ENCODE measurements around the gene FXR2.
A peak's percentile ranks its signal among the peaks of the same experiment; 100 is the strongest.

Gene FXR2

DNA sequence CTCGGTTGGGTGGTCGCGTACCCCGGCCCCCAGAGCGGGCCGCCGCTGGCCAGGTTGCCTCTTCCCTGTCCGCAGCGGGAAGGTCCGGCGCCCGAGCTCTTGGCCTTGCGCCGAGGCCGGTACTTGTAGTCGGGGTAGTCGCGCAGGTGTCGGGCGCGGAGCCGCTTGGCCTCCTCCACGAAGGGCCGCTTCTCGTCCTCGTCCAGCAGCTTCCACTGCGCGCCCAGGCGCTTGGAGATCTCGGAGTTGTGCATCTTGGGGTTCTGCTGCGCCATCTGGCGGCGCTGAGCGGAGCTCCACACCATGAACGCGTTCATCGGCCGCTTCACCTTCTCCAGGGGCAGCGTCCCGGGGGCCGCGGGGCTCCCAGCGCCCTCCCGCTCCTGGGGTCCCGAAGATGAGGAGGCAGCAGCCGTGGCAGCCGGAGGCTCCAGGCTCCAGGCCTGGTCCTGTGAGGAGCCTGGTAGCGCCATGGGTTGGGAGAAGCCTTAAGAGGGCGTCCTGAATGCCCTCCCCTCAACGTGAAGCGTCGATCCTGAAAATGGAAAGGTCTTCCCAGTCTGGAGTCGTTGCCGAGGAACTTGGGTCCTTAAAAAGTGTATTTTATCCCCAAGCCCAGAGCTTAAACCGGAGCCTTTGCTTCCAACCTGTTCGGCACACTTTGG lies 25.4 kb downstream of the FXR2 start:
- peak; percentile 51 to 57 for DNase-seq (ENCODE audit: low read depth in 2 of 2)

GRCh38 chr17:7588553-7589203 lies 26.0 kb downstream of the FXR2 start:
- no peak for DNase-seq (ENCODE audit: low read depth in 2 of 2)

DNA sequence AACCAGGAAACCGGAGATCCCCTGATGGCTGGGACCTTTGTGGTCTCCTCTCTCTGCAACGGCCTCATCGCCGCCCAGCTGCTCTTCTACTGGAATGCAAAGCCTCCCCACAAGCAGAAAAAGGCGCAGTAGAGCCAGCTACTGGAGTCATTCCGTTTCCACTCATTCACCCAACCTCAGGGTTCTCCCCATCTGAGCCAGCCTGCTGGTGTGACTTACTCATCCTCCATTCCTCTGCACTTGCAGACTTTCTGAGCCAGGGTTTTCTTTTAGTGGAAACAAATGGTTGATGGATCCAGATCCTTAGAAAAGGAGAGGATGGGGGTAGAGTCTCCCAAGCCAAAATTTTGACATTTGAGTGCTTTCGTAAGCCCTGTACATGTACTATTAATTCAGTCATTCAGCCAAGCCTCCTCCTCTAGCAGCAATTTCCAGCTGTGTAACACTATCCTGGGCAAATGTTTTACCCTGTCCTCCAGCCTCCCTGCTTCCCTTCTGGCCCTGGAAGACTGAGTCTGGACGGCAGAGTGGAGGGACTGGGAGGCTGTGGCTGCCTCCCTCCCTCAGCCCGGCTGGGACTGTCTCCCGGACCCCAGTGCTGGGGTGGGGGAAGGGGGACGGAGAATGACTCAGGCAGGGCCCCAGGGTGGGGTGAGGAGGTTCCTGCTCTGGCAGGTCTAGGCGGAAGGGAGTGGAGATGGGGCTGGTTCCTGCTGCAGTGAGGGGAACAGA lies 27.1 kb downstream of the FXR2 start:
- DNase-seq (ENCODE audit: low read depth in 2 of 2), result no peak

DNA sequence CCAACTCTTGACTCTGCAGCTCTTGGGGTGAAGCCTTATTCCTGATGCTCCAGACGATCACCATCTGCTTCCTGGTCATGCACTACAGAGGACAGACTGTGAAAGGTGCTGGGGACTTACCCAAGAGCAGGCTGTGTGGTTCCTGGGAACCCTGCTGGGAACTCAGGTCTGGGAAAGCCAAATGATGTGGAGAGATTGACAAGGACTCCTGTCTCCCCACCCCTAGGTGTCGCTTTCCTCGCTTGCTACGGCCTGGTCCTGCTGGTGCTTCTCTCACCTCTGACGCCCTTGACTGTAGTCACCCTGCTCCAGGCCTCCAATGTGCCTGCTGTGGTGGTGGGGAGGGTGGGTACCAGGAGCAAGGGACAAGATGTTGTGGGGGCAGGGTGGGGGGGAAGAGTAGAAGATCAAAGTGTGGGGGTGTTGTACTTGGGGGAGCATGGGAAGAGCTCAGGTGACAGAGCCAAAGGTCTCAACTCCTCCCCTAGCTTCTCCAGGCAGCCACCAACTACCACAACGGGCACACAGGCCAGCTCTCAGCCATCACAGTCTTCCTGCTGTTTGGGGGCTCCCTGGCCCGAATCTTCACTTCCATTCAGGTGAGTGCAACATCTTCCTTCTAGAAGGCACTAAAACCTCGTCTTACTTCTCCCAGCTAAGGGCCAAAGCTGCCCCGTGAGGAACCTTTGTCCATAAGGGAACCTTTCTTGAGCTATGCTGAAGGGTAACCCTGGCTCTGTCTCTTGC lies 27.9 kb downstream of the FXR2 start:
- no peak for DNase-seq (ENCODE audit: low read depth in 2 of 2)

DNA sequence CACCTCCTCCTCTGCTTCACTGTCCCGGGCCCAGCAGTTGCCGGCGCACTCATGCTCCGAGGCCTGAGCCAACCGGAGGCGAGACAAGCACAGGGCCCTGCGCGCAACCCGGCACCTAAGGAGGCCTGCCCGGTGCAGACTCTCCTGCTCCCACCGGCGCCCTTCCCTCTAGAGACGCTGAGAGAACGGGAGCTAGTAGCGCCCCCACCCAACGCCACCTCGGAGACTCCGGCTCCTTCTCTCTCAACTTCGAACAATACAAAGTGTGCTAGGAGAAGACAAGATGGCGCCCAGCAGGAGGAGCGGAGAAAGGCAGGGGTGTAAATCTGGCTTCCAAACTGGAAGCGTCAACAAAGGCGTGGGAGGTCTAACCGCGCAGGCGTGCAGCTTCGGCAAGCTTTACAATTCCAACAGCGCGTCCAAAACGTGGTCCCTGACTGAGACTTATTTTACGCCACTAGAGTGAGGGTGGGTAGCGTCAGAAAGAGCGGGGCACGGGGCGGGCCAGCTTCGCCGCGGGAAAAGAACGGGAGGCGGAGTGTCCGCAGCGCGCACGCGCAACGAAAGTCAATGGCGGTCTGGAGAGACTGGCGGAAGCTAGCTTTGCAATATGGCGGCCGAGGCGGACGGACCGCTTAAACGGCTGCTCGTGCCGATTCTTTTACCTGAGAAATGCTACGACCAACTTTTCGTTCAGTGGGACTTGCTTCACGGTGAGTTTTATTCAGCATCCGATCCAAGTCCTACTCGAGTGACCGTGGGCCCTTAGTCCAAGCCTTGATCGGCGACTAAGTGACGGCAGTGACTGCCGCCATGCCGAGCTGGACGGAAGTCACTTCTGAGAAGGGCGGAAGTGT lies 31.2 kb downstream of the FXR2 start, which contains the start of gene MPDU1:
MPDU1 (plus strand) TSS at position 600 of the 857 bp plus-strand sequence; CDS start at position 611, 11 bp downstream.
- peak; percentile 92 to 93 for DNase-seq (ENCODE audit: low read depth in 2 of 2)

DNA sequence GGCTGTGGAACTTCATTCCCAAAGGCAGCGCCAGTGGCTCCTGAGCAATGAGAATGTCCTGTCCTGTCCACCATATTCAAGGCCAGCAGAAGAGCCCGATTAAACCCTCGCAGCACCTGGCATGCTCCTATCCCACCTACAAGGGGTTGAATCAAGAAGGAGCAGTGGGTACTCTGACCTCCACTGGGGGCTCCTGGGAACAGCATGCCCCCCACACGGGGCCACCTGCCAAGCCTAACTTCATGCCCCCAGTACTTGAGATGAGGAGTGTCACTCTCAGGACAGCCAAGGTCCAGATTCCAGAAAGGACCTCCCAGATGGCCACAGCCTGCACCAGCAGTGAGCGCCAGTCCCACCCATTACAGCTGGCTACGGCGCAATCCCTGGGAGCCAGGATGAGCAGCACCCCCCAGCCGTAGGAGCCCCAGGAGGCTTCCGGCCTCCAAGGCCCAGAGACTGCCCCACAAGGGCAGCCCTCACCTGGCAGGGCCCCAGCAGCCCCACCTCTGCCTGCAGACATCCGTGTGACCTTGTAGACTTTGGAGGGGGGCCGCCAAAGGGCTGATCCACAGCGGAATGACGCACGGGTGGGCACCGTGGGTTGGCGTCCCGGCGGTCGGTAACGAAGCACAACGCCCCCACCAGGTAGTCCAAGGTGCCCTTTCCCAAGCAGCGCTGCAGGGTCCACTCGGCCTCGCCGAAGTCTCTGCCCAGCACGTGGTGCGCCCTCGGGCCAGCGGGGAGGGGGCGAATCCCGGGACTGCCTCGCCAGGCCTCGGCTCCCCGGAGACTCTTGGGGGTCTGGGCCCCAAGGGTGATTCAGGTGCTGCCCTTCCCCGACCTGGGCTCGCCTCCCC lies 32.1 kb downstream of the FXR2 start:
- DNase-seq (ENCODE audit: low read depth in 2 of 2), result no peak

- no peak for DNase-seq (ENCODE audit: low read depth in 2 of 2)
Observed at GRCh38 chr17:7580604-7581575, 33.8 kb downstream of the FXR2 start.

GRCh38 chr17:7579834-7580603 lies 34.7 kb downstream of the FXR2 start:
- peak in 1 of 2 donors; percentile 30 for DNase-seq (ENCODE audit: low read depth in 2 of 2)

DNA sequence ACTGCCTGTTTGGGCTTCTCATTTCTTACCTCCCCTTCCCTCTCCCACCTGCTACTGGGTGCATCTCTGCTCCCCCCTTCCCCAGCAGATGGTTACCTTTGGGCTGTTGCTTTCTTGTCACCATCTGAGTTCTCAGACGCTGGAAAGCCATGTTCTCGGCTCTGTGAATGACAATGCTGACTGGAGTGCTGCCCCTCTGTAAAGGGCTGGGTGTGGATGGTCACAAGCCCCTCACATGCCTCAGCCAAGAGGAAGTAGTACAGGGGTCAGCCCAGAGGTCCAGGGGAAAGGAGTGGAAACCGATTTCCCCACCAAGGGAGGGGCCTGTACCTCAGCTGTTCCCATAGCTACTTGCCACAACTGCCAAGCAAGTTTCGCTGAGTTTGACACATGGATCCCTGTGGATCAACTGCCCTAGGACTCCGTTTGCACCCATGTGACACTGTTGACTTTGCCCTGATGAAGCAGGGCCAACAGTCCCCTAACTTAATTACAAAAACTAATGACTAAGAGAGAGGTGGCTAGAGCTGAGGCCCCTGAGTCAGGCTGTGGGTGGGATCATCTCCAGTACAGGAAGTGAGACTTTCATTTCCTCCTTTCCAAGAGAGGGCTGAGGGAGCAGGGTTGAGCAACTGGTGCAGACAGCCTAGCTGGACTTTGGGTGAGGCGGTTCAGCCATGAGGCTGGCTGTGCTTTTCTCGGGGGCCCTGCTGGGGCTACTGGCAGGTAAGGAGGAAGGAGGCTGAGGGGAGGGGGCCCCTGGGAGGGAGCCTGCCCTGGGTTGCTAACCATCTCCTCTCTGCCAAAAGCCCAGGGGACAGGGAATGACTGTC lies 35.5 kb downstream of the FXR2 start, which contains the start of gene CD68:
CD68 (plus strand) TSS at position 638 of the 833 bp plus-strand sequence; CDS start at position 678, 40 bp downstream.
- DNase-seq (ENCODE audit: low read depth in 2 of 2), result peak; percentile 58 to 72

- DNase-seq (ENCODE audit: low read depth in 2 of 2), result no peak
Observed at GRCh38 chr17:7577327-7578199, 37.1 kb downstream of the FXR2 start.

DNA sequence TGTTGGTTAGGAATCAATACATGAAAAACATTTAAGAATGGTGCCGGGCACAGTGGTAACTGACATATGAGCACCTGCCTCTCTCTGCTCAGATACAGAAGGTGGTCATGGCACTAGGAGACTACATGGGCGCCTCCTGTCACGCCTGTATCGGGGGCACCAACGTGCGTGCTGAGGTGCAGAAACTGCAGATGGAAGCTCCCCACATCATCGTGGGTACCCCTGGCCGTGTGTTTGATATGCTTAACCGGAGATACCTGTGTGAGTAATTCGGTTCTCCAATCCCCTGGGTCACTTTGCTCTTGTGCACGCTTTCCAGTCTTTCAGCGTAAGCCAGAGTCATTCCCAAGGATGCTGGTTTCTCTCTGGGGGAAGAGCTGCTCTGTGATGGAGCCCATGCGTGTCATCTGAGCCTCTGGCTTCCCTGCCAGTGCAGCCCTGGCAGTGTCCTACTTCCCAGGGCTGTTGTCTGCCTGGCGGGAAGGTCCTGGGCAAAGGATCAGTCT lies 38.2 kb downstream of the FXR2 start:
- DNase-seq (ENCODE audit: low read depth in 2 of 2), result no peak

DNA sequence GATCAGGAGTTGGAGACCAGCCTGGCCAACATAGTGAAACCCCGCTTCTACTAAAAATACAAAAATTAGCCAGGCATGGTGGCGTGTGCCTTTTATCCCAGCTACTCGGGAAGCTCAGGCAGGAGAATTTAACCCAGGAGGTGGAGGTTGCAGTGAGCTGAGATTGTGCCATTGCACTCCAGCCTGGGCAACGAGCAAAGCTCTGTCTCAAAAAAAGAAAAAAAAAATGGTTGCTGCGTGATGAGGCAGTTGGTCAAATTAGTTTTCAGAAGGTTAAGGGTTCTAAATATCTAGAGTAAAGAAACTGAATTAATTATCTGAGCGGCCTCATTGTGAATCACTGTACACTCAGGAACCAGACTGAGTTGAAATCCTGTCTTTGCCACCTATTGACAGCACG lies 38.7 kb downstream of the FXR2 start:
- no peak for DNase-seq (ENCODE audit: low read depth in 2 of 2)

- no peak for DNase-seq (ENCODE audit: low read depth in 2 of 2)
Observed at GRCh38 chr17:7575481-7575883, 39.2 kb downstream of the FXR2 start.

DNA sequence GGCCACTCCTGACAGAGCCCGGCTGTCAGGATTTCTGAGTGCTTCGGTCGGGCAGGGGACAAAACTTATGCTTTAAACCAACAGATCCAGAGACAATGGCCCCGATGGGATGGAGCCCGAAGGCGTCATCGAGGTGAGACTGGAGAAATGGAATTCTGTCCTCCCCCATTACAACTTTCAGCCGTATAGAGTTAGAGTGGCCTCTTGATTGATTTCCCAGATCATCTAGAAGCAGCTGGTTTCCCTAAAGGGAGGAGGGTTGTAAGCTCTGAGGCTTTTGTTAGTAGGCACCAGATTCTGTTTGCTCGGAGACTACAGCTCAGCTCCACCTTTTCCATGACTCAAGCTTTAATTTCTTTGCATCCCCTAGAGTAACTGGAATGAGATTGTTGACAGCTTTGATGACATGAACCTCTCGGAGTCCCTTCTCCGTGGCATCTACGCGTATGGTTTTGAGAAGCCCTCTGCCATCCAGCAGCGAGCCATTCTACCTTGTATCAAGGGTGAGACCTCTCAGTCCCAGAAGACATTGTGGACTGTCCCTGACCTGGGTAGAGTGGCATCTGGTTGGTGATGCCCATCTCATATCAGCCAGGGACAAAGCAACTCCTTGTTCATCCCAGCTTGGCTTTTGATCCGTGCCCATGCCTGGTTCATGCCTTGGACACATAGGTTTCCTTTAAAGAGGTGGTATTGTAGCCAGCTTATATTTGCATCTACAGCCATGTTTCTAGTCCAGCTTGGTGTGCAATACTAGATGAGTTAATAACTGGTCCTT lies 40.3 kb downstream of the FXR2 start:
- no peak for DNase-seq (ENCODE audit: low read depth in 2 of 2)
